ENCODE results near the gene ATXN2.
A peak's percentile ranks its signal among the peaks of the same experiment; 100 is the strongest.
"Not testable (repeated sequence)": the region's sequence is repeated elsewhere in the genome, so short reads cannot be mapped to it uniquely, and the experiment has no call there.

The ATXN2 gene

GRCh38 chr12:111574797-111575443 is 24.2 kb downstream of the ATXN2 start:
- no peak for DNase-seq (ENCODE audit: low read depth)

DNA sequence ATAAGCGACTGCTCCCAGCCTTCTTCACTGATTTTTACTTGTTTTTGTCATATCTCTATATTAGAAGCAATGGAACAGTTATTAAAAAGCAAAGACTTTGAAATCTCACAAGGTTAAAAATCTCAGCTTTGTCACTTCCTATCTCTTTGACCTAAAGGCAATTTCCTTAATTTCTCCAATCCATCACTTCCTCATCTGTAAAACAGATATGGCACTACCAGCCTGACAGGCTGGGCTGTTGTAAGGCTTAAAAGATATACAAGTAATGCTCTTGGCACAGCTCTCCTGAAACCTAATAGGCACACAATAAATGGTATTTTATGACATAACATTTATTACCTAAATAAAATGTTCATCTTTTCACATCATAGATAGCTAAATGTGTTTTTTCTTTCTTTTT is 25.6 kb downstream of the ATXN2 start:
- no peak for DNase-seq (ENCODE audit: low read depth)

GRCh38 chr12:111570084-111570961 is 28.8 kb downstream of the ATXN2 start:
- peak; percentile 50 for DNase-seq (ENCODE audit: low read depth)

GRCh38 chr12:111569363-111570083 is 29.6 kb downstream of the ATXN2 start:
- no peak for DNase-seq (ENCODE audit: low read depth)

DNA sequence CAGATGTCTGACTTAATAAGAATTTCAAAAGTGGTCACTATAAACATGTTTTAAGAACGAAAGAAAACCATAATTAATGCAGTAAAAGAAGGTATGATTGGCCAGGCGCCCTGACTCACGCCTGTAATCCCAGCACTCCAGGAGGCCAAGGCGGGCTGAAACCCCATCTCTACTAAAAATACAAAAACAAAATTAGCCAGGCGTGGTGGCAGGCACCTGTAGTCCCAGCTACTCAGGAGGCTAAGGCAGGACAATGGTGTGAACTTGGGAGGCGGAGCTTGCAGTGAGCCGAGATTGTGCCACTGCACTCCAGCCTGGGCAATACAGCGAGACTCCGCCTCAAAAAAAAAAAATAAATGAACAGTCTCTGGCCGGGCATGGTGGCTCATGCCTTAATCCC is 38.3 kb downstream of the ATXN2 start:
- DNase-seq (ENCODE audit: low read depth) = not testable (repeated sequence)

- DNase-seq (ENCODE audit: low read depth) = no peak
Measured at GRCh38 chr12:111558107-111558376, 41.1 kb downstream of the ATXN2 start.

DNA sequence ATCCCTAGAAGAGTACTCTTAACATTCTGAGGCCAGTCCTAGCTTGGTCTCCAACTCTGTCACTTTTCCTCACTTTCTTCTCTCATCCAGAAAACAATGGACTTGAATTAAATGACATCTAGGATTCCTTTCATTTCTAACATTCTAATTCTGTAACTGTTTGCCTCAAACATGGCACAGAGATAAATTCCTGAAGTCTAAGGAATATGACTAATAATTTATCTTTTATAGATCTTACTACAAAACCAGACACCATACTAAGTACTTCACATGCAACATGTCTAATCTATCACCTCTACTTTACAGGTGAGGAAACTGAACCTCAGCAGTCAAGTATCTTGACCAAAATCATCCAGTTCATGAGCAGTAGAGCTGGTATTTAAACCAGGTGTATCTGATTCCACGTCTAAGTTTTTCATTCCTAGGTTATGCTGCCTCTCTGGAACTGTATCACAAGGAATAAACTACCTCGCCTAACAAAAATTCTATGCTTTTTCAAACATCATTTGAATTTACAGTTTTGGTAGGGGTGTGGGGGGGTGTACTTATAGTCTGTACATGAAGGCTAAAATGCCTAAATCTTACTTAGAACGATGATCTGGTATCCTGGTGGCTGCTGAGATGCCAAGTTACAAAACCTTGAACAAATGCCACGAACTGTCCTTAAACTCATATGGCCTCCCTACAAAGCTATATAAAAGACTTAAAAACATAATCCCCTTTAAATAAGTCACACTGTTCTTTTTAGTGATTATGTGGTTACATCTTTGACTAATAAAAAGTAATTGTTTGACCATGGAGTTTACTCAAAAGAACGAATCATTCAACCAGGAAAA is 41.6 kb downstream of the ATXN2 start:
- peak; percentile 52 for DNase-seq (ENCODE audit: low read depth)

GRCh38 chr12:111556676-111557075 is 42.4 kb downstream of the ATXN2 start:
- DNase-seq (ENCODE audit: low read depth) = no peak

DNA sequence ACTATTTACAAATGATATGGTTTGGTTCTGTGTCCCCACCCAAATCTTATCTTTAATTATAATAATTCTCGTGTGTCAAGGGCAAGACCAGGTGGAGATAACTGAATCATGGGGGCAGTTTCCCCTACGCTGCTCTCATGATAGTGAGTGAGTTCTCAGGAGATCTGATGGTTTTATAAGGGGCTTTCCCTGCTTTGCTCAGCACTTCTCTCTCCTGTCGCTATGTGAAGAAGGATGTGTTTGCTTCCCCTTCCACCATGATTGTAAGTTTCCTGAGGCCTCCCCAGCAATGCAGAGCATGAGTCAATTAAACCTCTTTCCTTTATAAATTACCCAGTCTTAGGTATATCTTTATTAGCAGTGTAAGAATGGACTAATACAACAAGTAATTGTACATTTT is 43.8 kb downstream of the ATXN2 start:
- not testable (repeated sequence) for DNase-seq (ENCODE audit: low read depth)

DNA sequence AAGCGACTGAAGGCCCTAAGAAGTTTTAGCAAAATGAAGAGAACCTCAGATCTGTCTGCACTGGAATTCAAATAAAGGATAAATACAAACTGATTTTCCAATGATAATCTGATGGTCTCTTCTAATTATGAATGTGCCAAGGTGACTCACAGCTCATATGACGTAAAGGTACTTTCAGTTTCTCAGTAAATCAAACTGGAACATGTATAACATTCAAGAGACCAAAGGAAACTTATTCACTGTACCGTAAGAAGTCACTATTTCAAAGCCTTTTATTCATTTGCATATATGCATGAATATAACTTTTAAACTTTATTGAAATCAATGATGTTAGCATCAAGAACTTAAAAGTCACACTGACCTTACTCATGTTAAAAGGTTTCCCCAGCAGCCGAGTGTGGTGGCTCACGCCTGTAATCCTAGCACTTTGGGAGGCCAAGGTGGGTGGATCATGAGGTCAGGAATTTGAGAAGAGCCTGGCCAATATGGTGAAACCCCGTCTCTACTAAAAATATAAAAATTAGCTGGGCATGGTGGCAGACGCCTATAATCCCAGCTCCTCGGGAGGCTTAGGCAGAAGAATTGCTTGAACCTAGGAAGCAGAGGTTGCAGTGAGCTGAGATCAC is 52.2 kb downstream of the ATXN2 start:
- no peak for DNase-seq (ENCODE audit: low read depth)

GRCh38 chr12:111546171-111546570 is 52.9 kb downstream of the ATXN2 start:
- DNase-seq (ENCODE audit: low read depth) = no peak

- no peak for DNase-seq (ENCODE audit: low read depth)
Measured at GRCh38 chr12:111544032-111544431, 55.1 kb downstream of the ATXN2 start.

- DNase-seq (ENCODE audit: low read depth) = no peak
Measured at GRCh38 chr12:111532751-111533150, 66.4 kb downstream of the ATXN2 start.

DNA sequence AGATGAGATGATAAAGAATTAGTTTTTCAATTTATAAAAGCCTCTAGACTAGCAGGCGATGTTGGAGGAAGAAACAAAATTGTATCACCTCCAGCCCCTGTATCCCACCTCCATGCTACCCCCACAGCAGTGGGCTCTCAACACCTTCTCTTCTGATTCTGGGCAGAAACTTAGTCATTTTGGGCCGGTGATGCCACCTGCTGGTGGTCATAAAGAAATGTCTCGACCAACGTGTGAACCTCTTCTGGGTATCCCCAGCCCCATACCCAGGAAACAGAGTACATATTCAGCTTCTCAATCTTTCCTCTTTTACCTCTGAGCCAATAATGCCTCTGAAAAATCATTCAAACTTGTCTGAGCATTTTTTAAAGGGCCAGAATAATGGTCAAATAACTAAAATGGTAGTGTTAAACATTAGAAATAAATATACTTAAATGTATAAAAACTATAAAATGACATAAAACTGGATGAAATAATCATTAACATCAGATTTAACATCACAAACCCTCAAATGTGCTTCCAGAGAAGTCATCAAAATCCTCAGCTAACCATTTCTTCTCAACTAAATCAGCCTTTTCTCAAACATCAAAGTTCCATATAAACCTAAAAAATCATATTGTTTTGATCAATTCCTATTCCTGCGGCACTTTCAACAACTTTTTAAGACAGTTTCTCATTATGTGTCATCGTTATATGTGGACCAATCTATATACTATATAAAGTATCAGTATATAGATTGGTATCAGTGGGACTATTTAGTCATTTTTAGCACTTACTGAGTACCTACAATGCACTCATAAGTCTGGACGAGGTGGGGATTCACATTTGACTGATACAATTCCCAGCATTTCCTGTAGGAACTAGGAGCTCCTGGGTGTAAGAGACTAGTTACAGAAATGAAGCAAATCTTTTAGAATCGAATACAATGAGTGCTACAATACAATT is 69.4 kb downstream of the ATXN2 start:
- peak; percentile 1 for DNase-seq (ENCODE audit: low read depth)

GRCh38 chr12:111523587-111524167 is 75.4 kb downstream of the ATXN2 start:
- no peak for DNase-seq (ENCODE audit: low read depth)

DNA sequence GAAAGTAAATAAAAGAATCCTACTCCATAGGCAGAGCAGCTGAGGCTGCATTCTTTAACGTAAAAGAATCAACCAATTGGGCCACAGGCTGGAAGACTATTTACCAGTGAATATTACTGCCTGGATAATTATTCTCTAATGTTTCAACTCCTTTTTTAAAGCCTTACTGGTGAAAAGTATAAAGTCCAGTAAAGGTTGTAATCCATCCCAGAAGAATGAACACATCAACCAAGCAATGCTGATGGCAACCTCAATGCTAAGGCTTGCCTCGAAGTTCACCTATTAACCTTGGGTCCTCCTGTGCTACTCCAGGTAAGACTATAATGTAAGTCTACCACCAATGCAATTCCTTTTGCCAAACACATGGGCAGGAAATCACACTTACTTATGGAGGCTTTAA is 77.3 kb downstream of the ATXN2 start:
- no peak for DNase-seq (ENCODE audit: low read depth)

DNA sequence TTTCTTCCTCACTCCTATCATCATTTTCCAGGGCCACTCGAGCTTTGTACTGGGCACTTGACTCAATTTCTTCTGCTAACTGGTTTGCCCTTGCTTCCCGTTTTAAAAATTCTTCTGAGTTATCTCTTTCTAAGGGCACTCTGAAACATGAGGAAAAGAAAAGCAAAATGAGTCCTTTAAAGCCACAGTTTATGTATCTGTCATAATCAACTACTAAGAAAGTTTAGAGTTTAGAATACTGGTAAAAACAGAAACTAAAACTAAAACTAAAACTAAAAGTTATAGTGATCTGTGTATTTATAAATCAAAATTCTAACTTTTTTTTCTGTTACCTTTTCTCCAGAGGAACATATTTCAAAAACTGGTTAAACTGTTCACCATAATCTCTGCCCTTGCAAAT is 79.2 kb downstream of the ATXN2 start:
- no peak for DNase-seq (ENCODE audit: low read depth)

DNA sequence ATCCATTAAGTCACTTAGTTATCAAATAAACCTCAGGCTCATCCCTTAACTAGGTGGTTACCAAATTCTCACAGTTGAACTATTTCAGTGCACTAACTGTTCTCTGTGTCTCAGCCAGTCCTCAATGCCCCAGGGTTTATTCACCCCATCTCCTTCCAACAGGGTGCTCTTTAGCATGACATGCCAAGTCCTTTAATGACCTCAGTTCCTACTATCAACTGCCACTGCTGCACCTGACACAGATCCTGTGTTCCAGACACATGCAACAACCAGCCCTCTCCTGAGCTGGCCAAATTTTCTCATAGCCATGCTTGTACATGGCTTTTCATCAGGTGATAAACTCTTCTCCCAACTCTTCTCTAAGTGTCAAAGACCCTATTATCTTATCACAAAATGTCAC is 80.0 kb downstream of the ATXN2 start:
- no peak for DNase-seq (ENCODE audit: low read depth)

- DNase-seq (ENCODE audit: low read depth) = not testable (repeated sequence)
Measured at GRCh38 chr12:111507719-111508118, 91.4 kb downstream of the ATXN2 start.

GRCh38 chr12:111507258-111507657 is 91.9 kb downstream of the ATXN2 start:
- DNase-seq (ENCODE audit: low read depth) = not testable (repeated sequence)
